Measurements from ENCODE around the gene CYSTM1.

- no peak for TF ChIP-seq CTCF (IDR thresholded peaks at IDR 0.05)
- no peak for TF ChIP-seq POLR2A (IDR thresholded peaks at IDR 0.05)
Measured at GRCh38 chr5:140172483-140172882, 2.5 kb upstream of the CYSTM1 start.
